GM18951 (cell line): ENCODE data around the gene SLC5A6.

Experiments
- POLR2A ChIP-seq: IDR thresholded peaks from 4 replicates; pipeline ENCODE4 v1.6.1; 2011; ENCODE audit warnings: mild to moderate bottlenecking; ENCODE audit not compliant: insufficient read length, insufficient read depth; ENCODE audit errors: extremely low read depth
- in situ Hi-C: fragments of 300-500 bp; cut with MboI; formaldehyde crosslinking; loops from one replicate; pipeline ENCODE4 v1.12.0; 2022; ENCODE audit warnings: low sequenced_read_pairs, mixed read lengths, inconsistent platforms; ENCODE audit not compliant: unreplicated experiment

Gene SLC5A6

DNA sequence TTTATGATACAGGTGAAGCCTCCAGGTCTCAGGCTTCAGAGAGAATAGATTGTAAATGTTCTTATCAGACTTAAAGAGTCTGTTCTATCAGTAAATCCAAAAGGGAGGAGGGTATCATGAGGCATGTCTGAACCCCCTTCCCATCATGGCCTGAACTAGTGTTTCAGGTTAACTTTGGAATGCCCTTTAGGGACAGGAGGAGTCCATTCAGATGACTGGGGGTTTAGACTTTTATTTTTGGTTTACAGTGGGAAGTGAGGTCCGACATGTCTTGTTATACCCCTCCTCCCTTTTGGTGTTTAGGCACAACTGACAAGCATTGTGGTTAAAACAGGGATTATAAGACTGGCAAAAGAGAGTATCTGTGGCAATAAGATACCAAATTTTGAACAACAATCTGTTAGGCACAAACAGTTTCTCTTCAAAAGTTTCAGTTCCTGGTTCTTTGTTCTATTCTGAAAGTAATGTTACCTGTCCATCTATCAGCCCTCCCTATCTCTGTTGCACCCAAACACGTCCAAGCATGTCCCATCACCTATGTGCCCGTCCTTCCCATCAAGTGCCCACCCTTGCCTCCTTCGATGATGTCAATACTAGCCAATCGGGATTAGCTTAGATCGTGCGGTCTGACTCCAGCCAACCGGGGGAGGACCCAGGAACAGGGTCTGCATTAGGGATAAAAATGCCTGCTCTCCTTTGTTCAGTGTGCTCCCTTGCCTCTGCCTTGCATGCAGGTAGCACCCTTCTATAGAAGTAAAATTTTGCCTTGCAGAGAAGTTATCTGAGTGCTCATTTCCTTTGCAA, 46.9 kb downstream of the SLC5A6 start:
- in situ Hi-C loops = no loop called here
- no peak for TF ChIP-seq POLR2A

DNA sequence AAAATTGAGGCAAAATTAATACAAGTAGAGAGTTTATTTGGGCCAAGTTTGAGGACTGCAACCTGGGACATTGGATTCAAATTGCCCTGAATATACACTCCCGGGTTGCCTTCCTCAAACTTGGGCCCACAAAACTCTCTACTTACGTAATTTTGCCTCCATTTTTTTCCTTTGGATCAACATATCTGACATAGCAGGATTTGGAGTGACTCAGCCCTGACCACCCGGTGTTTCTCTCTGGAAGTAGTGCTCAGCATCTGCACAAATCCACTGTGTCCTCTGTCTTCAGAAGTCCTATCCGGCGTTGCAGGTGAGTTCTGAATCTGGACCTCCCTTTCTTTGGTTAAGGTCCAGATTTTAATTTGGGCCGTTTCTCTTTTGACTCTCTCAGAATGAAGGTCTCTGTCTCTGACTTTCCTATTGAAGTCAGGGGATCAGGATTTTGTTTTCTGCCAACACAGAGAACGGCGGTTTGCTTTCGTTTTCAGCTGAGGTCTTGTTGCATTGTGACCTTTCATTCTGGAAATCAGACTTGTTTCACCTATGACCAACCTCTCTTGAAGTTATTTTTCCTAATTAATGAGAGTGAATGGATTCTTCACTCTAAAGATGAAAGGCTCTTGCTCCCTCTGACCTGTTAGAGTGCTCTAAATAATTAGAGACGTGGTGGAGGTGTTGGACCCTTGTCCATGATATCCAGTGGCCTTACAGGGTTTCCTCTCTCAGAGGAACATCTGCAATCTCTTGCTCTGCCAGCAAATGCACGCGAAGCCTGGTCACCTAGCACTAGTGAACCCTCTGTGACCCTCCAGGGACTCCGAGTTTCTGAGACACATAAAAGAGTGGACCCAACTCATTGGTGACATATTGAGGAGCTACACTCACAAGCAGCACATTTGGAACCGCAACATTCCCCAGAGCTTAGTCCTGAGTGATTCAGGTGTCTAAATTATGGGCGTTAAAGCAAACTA, 49.6 kb downstream of the SLC5A6 start:
- in situ Hi-C loops = no loop called here

DNA sequence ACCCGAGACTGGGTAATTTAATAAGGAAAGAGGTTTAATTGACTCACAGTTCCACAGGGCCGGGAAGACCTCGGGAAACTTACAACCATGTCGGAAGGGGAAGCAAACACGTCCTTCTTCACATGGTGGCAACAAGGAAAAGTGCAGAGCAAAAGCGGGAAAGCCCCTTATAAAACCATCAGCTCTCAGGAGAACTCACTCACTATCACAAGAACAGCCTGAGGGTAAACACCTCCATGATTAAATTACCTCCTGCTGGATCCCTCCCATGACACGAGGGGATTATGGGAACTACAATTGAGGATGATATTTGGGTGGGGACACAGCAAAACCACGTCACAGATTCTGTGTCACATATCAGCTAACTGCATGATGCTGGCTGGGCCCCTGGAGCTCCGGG, 51.9 kb downstream of the SLC5A6 start:
- TF ChIP-seq POLR2A = no peak
- in situ Hi-C loops = no loop called here

More for the DNA sequence above, 49.6 kb downstream of the SLC5A6 start:
- TF ChIP-seq POLR2A = no peak

DNA sequence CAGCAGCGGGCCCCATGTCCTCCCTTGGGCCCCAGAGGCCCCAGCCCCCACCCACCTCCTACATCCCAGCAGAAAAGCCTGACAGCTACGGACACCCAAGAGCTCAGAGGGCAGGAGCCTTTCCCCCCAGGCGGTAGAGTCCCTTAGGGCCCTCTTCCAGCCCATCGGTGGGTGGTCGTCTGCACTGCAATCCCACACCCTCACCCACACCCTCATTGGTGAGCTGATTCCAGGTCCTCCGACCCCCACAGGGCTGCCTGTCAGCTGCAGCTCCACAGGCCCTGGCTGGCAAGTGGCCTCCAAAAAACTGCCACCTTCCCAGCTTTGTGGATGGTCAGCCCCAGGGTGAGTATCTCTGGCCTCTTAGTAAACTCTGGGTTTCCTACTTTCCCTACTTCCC, 52.8 kb downstream of the SLC5A6 start:
- TF ChIP-seq POLR2A = no peak
- in situ Hi-C loops = no loop called here

DNA sequence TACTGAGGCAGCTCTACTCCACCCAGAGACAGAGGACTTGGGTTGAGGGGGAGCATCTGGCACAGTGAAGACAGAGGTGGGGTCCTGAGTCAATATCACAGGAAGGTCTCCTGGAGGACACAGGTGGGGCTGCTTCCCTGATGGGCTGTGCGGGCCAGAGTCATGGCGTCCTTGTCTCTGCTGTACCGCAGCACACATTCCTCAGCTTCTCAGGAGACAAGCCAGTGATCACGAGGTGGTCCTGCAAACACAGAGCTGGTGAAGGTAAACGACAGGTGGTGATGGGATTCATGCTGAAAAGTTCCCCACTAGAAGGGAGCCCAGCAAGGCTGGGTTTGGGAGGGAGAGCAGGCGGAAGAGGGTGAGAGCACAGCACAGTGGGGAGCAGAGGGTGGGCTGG, 53.6 kb downstream of the SLC5A6 start:
- TF ChIP-seq POLR2A = no peak
- in situ Hi-C loops = no loop called here

DNA sequence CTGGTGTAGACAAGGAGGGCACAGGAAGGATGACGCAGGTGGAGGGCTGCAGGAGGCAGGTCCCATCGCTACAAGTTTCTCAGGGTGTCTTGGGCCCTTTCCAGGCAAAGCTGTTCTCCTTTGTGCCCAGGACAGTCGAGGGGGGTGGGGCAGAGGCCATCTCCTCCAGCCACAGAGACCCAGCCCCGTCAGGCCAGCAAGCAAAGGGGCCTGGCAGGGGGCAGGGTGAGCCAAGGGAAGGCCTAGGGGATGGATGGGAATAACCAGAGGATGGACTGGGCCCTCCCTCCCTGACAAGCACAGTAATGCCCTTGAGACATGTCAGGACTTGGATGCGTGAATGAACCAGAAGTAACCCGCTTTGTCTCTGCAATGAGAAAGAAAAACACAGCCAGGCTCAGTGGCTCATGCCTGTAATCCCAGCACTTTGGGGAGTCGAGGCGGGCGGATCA, 57.0 kb downstream of the SLC5A6 start:
- TF ChIP-seq POLR2A = no peak
- in situ Hi-C loops = no loop called here

DNA sequence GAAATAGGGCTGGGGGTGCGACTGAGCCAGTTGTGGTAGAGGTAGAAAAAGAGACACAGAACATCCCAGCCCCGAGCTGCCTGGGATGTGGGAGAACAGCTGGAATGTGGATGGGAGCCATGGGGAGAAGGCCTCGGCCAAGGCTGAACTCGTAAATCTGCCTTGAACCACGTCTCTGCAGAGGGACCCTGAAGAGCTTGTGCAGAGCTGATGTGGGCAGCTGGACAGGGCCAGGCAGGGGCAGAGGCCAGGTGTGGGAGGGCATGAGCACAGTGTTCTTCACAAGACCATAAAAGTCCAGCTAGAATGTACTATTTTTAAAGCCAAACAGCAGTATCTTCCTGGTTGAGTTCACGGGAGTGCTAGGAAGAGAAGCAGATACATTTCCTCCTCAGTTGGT, 57.6 kb downstream of the SLC5A6 start:
- in situ Hi-C loops = no loop called here
- no peak for TF ChIP-seq POLR2A

DNA sequence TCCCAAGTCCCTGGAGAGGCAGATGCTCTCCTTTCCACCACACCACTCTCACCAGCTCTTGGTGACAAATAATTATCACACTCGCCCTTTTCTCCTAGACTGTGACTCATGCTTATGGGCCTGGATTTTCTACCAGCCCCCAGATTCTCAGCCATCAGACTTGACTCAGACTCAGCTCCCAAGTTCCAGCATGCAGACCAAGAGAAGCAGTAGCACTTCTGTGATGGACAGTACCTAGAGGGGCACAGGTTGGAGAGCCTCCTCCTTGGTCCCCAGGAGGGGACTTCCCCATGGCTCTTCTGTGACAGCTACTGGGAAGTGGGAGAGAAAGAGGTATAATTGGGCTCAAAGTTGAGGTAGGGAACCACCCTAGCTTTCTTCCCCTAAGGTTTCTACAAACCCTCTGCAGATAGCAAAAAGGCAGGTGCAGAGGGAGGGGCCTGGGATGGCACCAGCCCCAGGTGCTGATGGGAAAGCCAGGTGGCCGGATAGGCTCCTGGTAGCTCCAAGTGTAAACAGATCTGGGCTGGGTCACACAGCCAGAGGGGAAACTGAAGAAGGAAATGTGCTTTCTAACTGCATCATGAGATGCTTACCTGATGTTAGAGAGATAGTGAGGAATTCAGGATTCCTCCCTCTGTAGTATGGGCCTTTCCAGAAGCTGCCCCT, 59.1 kb downstream of the SLC5A6 start:
- in situ Hi-C loops = no loop called here

DNA sequence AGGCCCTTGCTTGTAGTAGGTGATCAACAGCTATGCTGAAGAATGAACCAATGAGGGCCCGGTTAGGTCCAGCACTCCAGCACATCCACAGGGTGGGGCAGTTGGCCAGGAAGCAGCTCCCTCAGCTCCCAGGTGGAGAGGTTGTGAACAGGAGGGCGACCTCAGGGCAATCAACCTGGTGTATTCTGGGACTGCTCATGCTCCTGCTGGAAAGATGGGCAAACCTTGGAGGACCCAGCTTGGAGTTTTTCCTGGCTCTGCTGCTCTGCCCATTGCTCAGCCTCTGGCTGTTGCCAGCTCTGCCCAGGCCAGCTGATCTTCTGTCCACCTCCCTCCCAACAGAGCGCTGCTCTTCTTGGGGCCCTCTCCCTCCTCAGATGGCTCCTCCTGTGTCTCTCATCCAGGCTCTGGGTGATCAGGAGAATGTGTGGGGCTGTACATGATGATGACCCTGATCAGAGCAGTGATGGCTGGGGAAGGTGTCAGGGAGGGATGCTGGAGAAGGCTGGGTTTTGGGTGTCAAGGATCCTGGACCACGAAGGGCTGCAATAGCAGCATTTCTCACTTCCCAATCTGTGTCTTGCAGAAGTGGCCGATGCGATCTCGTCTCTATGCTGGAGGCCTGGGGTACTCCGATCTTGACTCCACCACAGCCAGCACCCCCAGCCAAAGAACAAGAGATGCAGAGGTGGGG, 59.8 kb downstream of the SLC5A6 start:
- in situ Hi-C loops = no loop called here
- no peak for TF ChIP-seq POLR2A

More for the DNA sequence above, 59.1 kb downstream of the SLC5A6 start:
- TF ChIP-seq POLR2A = no peak

DNA sequence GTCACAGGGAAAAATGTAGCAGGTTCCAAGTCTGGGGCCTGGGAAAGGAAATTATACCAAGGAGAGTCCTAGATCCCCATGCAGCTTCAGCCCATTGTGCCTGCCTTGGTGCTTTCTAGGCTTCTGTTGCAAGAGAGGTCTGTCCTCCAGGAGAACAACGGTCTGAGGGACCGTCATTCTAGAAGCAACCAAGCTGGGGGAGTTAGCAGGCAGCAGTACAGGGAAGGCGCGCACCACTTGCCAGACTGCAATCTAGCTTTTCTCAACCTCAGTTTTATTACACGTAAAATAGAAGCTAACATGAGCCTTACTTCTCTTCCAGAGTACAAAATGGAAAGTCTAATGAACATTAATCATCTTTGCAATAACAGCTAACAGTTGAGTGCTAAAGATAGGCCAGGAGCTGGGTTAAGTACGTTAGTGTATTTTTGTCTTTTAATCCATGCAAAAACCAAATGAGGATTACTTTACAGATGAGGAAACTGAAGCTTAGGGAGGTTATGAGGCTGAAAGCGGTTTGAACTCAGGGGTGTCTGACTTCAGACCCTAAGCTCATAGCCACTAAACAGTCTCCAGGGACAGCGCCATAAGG, 61.3 kb downstream of the SLC5A6 start:
- no peak for TF ChIP-seq POLR2A
- in situ Hi-C loops = no loop called here
